IMR-90 (cell line): ENCODE results near the gene ODAD3.

Source experiments
- ELK1 ChIP-seq: fragments of 150-350 bp; IDR thresholded peaks from 2 replicates; pipeline ENCODE4 v1.6.1; 2016; ENCODE audit warnings: low read depth, mild to moderate bottlenecking, low read length, moderate library complexity, borderline replicate concordance
- MAFK ChIP-seq: IDR thresholded peaks from 2 replicates; pipeline ENCODE4 v1.6.1; 2012; ENCODE audit warnings: low read depth, low read length, improper control_type of control experiment
- MXI1 ChIP-seq: IDR thresholded peaks from 2 replicates; pipeline ENCODE4 v1.6.1; 2012; ENCODE audit warnings: low read depth, mild to moderate bottlenecking, low read length, moderate library complexity, borderline replicate concordance
- NFE2L2 ChIP-seq: fragments of 150-350 bp; IDR thresholded peaks from 2 replicates; pipeline ENCODE4 v1.6.1; 2016; ENCODE audit warnings: low read depth, mild to moderate bottlenecking, low read length
- POLR2A ChIP-seq: IDR thresholded peaks from 2 replicates; pipeline ENCODE4 v1.6.1; 2012; ENCODE audit warnings: mild to moderate bottlenecking, low read depth, low read length
- RFX5 ChIP-seq: IDR thresholded peaks from 2 replicates; pipeline ENCODE4 v1.8.0; 2012; ENCODE audit warnings: low read depth, mild to moderate bottlenecking, low read length, moderate library complexity
- TF ChIP-seq, protein P1 (sequence below): conservative IDR thresholded peaks from 2 replicates; pipeline ENCODE4 v1.5.1; 2012; ENCODE audit warnings: mild to moderate bottlenecking, low read depth, low read length, improper control_type of control experiment

- no peak for TF ChIP-seq NFE2L2
- TF ChIP-seq RFX5 = no peak
- no peak for TF ChIP-seq MAFK
- TF ChIP-seq, protein P1, sequence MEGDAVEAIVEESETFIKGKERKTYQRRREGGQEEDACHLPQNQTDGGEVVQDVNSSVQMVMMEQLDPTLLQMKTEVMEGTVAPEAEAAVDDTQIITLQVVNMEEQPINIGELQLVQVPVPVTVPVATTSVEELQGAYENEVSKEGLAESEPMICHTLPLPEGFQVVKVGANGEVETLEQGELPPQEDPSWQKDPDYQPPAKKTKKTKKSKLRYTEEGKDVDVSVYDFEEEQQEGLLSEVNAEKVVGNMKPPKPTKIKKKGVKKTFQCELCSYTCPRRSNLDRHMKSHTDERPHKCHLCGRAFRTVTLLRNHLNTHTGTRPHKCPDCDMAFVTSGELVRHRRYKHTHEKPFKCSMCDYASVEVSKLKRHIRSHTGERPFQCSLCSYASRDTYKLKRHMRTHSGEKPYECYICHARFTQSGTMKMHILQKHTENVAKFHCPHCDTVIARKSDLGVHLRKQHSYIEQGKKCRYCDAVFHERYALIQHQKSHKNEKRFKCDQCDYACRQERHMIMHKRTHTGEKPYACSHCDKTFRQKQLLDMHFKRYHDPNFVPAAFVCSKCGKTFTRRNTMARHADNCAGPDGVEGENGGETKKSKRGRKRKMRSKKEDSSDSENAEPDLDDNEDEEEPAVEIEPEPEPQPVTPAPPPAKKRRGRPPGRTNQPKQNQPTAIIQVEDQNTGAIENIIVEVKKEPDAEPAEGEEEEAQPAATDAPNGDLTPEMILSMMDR = no peak
- no peak for TF ChIP-seq POLR2A
- no peak for TF ChIP-seq MXI1
- no peak for TF ChIP-seq ELK1
These were observed 28.5 kb upstream of the ODAD3 start for GRCh38 chr19:11463391-11463790.
